ENCODE measurements around the gene NUP210.
A peak's percentile ranks its signal among the peaks of the same experiment; 100 is the strongest.

NUP210 gene

GRCh38 chr3:13318626-13319470, 101.3 kb downstream of the NUP210 start:
- DNase-seq: no peak

GRCh38 chr3:13317596-13318320, 102.4 kb downstream of the NUP210 start:
- no peak for DNase-seq

- no peak for DNase-seq
Observed at GRCh38 chr3:13316603-13317002, 103.5 kb downstream of the NUP210 start.

GRCh38 chr3:13314877-13315276, 105.2 kb downstream of the NUP210 start:
- DNase-seq: no peak

GRCh38 chr3:13313813-13314212, 106.3 kb downstream of the NUP210 start:
- DNase-seq: no peak

- DNase-seq: no peak
Observed at GRCh38 chr3:13309004-13309403, 111.1 kb downstream of the NUP210 start.

- DNase-seq: peak; percentile 76
Observed at GRCh38 chr3:13308380-13308801, 111.7 kb downstream of the NUP210 start.

- DNase-seq: no peak
Observed at GRCh38 chr3:13307041-13307440, 113.1 kb downstream of the NUP210 start.

- DNase-seq: no peak
Observed at GRCh38 chr3:13305623-13306022, 114.5 kb downstream of the NUP210 start.

GRCh38 chr3:13303410-13303809, 116.7 kb downstream of the NUP210 start:
- no peak for DNase-seq

- DNase-seq: peak; percentile 72
Observed at GRCh38 chr3:13301286-13301987, 118.7 kb downstream of the NUP210 start.

GRCh38 chr3:13300546-13301285, 119.4 kb downstream of the NUP210 start:
- DNase-seq: no peak

- no peak for DNase-seq
Observed at GRCh38 chr3:13299531-13300155, 120.5 kb downstream of the NUP210 start.

GRCh38 chr3:13296662-13297061, 123.5 kb downstream of the NUP210 start:
- DNase-seq: no peak

- no peak for DNase-seq
Observed at GRCh38 chr3:13294442-13295351, 125.4 kb downstream of the NUP210 start.

- no peak for DNase-seq
Observed at GRCh38 chr3:13292375-13292774, 127.7 kb downstream of the NUP210 start.

GRCh38 chr3:13290941-13291340, 129.2 kb downstream of the NUP210 start:
- DNase-seq: no peak

GRCh38 chr3:13289771-13290285, 130.3 kb downstream of the NUP210 start:
- DNase-seq: no peak

- DNase-seq: no peak
Observed at GRCh38 chr3:13288732-13289718, 131.1 kb downstream of the NUP210 start.

GRCh38 chr3:13287833-13288232, 132.3 kb downstream of the NUP210 start:
- no peak for DNase-seq
